Right kidney (tissue), 1 donor: ENCODE data around the gene DHX35.

Experiments
- DNase-seq: peaks from one replicate; pipeline ENCODE4 v3.0.0-alpha.2; 2016

The DHX35 gene

GRCh38 chr20:39029364-39029763, 67.2 kb downstream of the DHX35 start:
- no peak for DNase-seq

DNA sequence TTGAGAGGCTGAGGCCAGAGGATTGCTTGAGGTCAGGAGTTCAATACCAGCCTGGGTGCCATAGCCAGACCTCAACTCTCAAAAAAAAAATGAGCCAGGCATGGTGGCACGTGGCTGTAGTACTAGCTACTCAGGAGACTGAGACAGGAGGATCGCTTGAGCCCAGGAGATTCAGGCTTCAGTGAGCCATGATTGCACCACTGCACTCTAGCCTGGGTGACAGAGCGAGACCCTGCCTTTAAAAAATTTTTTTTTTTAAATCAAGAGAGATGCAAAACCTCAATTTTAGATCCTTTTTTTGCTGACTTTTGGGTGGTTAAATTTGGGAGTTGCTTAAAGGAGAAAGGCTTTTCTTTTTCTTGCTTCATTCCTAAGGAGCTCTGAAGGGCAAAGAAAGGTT, 70.9 kb downstream of the DHX35 start:
- no peak for DNase-seq

GRCh38 chr20:39036011-39036410, 73.9 kb downstream of the DHX35 start:
- DNase-seq = no peak

- DNase-seq = no peak
Measured at GRCh38 chr20:39036851-39037250, 74.7 kb downstream of the DHX35 start.

DNA sequence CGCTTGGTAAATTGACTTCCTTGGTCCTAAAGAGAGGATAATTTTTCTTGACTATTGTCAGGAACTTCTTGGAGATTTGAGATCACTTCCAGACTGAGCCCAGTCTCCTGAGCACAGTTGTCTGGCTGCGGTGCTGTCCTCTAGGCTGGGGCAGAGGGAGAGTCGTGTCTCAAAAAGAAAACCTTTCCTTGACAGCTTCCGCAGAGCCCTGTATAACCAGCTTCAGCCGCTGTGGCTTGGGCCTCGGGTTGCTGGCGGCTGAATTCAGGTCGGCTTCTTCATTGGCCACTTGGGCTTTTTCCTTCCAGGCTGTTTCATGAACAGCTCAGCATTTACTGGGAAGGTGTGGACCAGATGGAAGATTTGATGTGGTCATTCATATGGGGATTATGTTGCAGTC, 75.9 kb downstream of the DHX35 start:
- DNase-seq = no peak

GRCh38 chr20:39038495-39038894, 76.4 kb downstream of the DHX35 start:
- DNase-seq = no peak

- no peak for DNase-seq
Measured at GRCh38 chr20:39039261-39039660, 77.1 kb downstream of the DHX35 start.

DNA sequence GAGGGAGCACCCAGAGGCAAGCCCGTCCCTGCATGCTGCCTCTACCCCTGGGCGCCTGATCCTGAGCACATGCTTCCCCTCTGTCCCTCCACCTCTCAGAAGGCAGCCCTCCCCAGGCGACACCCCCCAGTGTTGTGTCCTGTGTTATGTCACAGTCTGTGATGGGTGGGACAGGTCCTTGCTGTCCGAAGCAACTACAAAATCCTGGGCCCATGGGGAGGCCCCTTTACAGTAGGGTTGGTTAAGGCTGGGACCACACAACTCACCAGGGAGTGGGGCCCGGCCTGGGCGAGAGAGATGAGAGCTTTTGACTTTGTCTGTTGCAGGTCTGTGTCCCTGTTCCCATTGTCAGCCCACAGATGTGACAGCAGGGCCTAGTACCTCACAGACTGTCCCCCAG, 78.0 kb downstream of the DHX35 start:
- DNase-seq = no peak

GRCh38 chr20:39041067-39041466, 78.9 kb downstream of the DHX35 start:
- DNase-seq = no peak

DNA sequence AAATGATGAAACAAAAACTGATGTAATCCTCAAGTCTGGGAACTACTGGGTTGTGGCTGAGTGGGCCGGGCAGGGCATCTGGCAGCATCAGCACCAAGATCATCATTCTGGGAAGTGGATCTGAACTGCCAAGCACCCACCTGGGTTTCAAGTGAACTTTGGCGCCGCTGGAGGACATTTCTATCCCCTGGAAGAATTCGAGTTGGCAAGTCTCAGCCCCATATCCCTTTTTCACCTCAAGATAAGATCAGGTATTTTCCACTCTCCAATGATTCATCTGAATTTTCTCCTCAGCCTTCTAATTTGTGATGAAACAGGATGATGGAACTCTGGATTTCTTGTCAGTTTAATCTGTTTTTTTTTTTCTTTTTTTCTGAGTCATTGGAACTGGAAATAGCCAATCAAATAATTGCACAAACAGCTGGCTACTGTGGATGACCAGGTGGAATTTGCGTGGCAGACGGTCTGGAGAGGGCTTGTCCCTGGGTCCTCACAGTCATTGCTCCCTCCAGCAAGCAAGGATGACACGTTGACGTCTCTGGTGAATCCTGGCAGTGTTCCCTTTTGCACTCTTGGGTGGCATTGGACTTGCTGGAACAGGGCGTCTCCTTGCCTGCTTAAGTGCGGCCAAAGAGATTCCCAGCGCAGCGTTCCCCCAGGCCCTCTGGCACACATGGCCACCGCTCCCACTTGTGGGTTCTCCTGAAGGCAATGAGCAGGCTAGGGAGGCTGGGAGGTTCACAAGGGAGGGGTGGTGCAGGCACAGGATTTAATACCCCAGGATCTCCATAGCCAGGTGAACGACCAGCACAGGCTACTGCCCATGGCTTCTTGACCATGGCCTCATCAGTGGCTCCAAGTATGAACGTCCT, 80.4 kb downstream of the DHX35 start:
- no peak for DNase-seq

DNA sequence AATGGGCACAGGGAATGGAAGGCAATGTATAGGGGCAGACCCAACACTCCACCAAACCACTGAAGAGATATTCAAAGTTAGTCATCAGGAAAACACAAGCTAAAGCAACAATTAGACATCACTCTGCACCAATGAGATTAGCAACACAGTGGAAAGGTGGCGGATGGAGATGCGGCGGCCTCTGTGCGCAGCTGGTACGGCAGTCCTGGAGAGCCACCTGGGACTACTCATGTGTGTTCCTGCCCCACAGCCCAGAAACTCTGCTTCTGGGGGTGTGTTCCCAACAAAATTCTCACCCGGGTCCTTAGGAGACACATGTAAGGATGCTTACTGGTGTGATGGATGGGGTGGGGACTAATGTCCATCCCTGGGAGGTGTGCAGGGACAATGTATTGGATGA, 82.4 kb downstream of the DHX35 start:
- DNase-seq = no peak

DNA sequence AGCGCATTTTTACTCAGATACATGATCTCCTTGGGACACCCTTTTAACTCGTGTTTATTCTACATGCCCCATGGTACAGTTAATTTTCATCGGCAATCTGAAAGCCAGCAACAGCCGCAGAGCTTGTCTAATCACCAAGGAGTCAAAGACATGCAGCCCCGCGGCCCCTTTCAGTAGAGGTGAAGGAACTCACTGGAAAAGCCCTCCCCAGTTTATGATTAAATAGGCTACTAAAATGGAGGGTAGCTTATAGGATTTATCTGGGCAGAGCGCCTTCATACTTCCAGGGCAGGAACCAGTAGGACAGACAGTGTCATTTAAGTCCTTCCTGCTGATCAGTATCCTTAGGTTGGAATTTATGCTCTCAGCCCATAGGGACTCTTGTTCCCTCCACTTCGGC, 83.5 kb downstream of the DHX35 start:
- no peak for DNase-seq

DNA sequence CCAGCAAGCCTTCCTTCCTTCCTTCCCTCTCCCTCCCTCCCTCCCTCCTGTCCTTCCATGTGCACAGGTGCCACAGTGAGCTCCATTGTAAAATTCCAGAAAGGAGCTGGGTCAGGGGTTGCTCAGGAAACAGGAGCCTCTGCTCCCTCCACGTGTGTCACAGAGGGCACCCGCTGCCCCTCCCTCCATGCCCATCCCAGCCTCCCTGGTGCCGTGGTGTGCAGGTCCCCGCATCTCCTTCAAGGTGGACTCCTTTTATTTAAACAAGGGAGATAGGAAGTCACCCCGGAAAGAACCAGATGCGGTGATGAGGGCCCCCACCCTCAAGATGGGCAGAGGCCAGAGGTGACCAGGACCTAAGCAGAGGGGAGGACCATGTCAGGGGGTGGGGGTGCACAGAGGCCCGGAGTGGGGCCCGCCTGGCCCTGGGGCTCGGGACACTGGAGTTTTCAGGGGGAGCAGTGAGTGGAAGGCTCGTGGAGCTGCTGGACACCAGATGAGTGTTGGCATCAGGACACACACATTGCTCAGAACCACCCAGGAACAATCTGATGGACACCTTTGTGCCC, 85.4 kb downstream of the DHX35 start:
- DNase-seq = no peak

DNA sequence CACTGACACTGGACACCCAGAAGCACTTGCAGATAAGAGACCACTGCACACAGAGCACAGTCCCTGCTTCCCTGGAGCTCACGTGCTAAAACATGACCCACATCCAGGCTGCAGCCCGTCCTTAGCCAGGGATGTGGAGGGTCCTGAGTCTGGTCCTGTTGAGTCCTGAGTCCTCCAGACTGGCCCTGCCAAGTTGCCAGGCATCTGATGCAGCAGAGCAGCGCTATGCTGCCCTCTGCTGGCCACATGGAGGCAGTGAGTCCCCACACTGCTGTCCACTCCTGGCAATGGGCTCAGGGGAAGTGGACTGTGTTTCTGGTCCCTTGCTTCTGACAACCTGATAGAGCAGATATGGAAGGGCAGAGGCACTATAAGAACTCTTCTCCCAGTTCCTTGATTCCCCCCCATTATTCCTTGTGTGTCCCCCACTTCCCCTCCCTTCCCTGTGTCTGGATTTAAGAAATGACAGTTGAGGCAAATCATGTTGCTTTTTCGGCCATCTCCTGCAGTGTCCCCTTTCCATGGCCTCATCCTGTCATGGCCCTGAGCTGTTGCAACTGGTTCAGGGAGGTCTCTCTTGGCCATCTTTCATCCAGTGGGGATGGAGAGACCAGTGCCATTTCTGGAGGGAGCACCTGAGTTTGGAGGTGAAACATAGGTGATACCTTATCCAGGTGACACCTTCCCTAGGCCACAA, 86.0 kb downstream of the DHX35 start:
- DNase-seq = peak; percentile 57

GRCh38 chr20:39049148-39049547, 87.0 kb downstream of the DHX35 start:
- no peak for DNase-seq

GRCh38 chr20:39049684-39050554, 87.8 kb downstream of the DHX35 start:
- peak; percentile 90 for DNase-seq

GRCh38 chr20:39050555-39050902, 88.4 kb downstream of the DHX35 start:
- DNase-seq = no peak

DNA sequence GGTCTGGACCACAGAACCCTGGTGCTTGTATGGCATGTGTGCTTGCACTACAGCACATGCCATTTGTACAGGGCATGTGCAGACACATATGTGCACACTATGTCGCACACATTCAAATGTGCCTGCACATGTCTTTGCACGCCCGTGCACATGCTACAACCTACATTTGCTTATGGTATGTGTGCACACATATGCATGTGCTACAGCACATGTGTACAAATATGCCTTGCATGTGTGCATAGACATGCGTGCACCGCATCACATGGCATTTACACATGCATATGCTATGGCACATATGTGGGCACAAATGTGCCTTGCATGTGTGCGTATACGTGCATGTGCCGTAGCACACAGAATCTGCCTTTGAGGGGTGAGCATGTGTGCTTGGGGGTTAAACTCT, 90.5 kb downstream of the DHX35 start:
- DNase-seq = no peak

- DNase-seq = no peak
Measured at GRCh38 chr20:39057143-39057542, 95.0 kb downstream of the DHX35 start.

DNA sequence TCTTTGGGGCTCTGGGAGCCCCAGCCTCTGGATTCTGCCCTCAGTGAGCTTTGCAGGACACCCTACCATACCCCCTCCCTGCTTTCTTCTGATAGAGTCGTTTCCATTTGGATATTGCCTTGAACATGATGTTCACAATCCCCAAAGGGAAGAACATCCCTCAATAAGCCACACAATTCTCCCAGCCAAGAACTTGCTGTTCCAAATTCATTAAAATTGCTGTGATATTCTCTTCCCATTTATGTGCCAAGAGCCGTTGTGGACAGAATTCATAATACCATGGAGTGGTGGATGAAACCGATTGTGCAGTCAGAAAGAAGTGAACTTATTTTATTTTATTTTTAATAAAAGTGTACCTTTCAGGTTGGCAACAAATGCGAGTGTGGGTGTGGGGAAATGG, 95.8 kb downstream of the DHX35 start:
- DNase-seq = no peak

DNA sequence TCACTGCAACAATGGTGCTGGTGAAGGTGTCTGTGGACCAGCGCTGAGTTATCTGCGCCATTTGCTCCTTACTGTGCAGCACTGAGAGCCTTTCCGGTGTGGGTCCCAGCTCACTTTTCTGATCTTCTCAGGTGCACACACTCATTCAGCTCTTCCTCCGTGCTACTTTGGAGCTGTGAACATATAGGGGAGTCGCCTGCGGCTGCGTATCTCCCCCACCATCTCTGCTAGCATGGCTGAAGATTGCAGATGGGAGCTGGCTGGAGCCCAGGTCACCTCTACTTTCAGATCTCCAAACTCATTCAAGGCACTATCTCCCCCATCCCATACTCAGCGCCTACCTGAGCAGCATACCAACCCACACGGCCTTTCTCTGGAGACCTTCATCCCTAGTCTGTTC, 96.9 kb downstream of the DHX35 start:
- no peak for DNase-seq

DNA sequence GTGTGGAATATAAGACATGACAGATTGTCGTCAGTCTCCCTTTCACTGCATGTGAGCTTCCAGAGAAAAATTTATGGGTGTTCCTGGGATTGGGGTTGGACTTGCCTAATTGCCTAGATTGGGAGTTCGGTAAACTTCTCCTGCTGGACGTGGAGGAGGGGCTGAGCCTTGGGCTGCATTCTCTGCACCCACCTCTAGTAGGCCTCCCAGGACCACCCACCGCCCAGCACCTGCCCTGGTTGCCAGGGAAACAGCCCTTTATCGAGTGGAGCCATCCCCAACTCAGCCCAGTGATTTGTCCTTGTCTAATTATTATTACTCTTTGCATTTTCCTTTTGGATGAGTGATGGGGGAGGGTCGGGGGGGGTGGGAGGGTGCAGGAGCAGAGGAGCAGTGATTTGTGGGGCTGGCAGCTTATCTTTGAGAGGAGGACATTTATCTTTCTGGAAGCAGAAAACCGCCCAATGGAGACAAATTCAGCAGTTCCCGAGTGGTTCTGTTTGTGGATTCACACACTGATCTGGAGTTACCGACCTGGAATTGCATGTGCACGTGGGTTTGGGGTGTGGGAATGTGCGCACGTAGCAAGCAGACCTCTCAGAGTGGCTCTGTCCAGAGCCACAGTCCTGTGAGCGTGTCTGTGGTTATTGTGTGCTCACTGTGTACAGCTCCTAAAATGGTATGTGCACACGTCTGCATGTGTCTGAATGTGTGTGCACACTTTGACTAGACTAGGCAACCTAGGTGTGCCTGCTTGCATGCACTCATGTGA, 104.5 kb downstream of the DHX35 start:
- DNase-seq = no peak
